SK-N-MC (cell line): ENCODE results near the gene AHDC1.

Source experiments
- EZH2 ChIP-seq: fragments of 200-600 bp; sonication (generic); IDR thresholded peaks from one replicate; pipeline ENCODE4 v1.6.1; 2017; ENCODE audit warnings: antibody characterized with exemption
- POLR2AphosphoS5 ChIP-seq: IDR thresholded peaks from 2 replicates; pipeline ENCODE4 v1.6.1; 2012; ENCODE audit warnings: mild to moderate bottlenecking, low read depth, low read length, borderline replicate concordance

DNA sequence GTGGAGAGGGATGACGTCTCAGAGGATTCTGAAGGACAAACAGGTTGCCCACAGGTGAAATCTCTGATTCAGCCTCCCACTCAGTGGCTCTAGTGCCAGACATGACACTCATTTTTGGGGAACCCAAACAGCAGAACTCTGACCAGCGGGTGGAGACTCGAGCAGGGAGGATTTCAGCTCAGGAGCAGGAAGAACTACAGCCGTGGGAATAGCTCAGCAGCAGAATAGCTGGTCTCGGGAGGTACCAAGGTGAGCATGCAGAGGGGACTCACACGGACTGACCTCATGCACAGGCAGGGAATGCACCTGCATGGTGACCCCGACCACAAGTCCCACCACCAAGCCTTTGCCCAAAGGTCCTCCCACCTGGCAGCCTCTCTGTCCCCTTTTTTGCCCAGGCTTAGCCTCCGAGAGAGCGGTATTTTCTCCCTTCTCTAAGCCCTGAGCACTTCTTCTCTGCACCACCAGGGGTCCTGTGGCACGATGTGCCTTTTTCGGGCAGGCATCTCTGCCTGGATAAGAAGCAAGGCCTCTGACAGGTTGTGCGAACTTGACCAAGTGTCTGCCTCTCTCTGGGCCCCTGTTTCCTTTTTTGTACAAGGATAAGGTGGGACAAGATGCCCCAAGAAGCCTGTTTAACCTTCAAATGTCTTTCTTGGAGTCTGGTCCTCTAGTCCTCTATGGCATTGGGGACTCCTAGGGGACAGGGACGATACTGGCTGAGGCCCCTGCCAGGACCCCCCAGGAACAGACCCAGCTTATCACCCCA, 39.8 kb upstream of the AHDC1 start:
- TF ChIP-seq EZH2 (no peak), POLR2AphosphoS5 (no peak)
